Gastroesophageal sphincter (tissue), 3 donors: ENCODE data around the gene AKAP5.

Source experiments
- CTCF ChIP-seq, 4 experiments: fragments of 200-600 bp in 2 of 4; fragments of 450-650 bp in 2 of 4; sonication (generic) in 1 of 4; IDR thresholded peaks; one replicate each; pipeline ENCODE4 v1.5.1; 2017 to 2019; ENCODE audit warnings: antibody characterized with exemption in 4 of 4, mild to moderate bottlenecking in 2 of 4, moderate library complexity in 2 of 4
- EP300 ChIP-seq: sonication (generic); formaldehyde crosslinking; IDR thresholded peaks from one replicate; pipeline ENCODE4 v1.6.1; 2017; ENCODE audit warnings: antibody characterized with exemption, mild to moderate bottlenecking
- POLR2A ChIP-seq, 2 donors: fragments of 450-650 bp; IDR thresholded peaks; one replicate each; pipeline ENCODE4 v1.6.1; 2017; ENCODE audit warnings: antibody characterized with exemption in 2 of 2, mild to moderate bottlenecking in 2 of 2, moderate library complexity in 1 of 2
- POLR2AphosphoS5 ChIP-seq: sonication (generic); formaldehyde crosslinking; IDR thresholded peaks from one replicate; pipeline ENCODE4 v1.6.1; 2017; ENCODE audit warnings: antibody characterized with exemption

DNA sequence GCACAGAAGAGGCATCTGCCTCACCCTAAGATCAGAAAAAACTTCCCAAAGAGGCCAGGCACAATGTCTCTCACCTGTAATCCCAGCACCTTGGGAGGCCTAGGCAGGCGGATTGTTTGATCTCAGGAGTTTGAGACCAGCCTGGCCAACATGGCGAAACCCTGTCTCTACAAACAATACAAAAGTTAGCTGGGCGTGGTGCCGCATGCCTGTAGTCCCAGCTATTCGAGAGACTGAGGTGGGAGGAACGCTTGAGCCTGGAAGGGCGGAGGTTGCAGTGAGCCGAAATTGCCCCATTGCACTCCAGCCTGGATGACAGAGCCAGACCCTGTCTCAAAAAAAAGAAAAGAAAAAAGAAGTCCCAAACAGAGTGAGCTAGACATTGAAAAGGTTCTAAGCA, 43.7 kb downstream of the AKAP5 start:
- TF ChIP-seq CTCF (IDR thresholded peaks at IDR 0.05) (no peak), POLR2AphosphoS5 (no peak), EP300 (no peak), POLR2A (IDR thresholded peaks at IDR 0.05) (no peak)
